ENCODE data around the gene HSD17B2.

Gene HSD17B2

GRCh38 chr16:82146556-82146955, 111.5 kb downstream of the HSD17B2 start:
- H3K27ac ChIP-seq (ENCODE audit: low read depth, low read length) = no peak overlapping the region
- no peaks in the 10 kb centered on the region for H3K79me1 ChIP-seq (ENCODE audit: low read length)
- H4K12ac ChIP-seq (ENCODE audit: low read depth, low read length) = no peak overlapping the region
- DNase-seq = no peak
- no CpG with 5 or more reads among the region's 3 CpGs for WGBS (ENCODE audit: extremely low coverage, insufficient coverage, insufficient read length)
- no peak overlapping the region for H3K4ac ChIP-seq (ENCODE audit: low read depth, low read length)
- no peaks in the 10 kb centered on the region for H3K79me2 ChIP-seq (ENCODE audit: control insufficient read depth, insufficient read depth, low read length, poor library complexity)
- H3K9me3 ChIP-seq (ENCODE audit: insufficient read depth, low read depth, low read length) = no peaks in the 10 kb centered on the region
- no peak overlapping the region for H2BK5ac ChIP-seq (ENCODE audit: low read depth, low read length, poor library complexity)
- no peak overlapping the region for H3K18ac ChIP-seq (ENCODE audit: low read length)
- no peak overlapping the region for H3K4me2 ChIP-seq (ENCODE audit: low read length)
- no peak overlapping the region for H3K23ac ChIP-seq (ENCODE audit: low read length)
- H2AFZ ChIP-seq (ENCODE audit: insufficient read depth, low read length, poor library complexity) = no peak overlapping the region
- no peak overlapping the region for H2BK120ac ChIP-seq (ENCODE audit: insufficient read depth, low read length, poor library complexity)
- no peak overlapping the region for H4K91ac ChIP-seq (ENCODE audit: low read depth, low read length)
- H3K27me3 ChIP-seq (ENCODE audit: insufficient read depth, low read length) = no peaks in the 10 kb centered on the region
- H2BK12ac ChIP-seq (ENCODE audit: low read length) = no peak overlapping the region
- H3K4me1 ChIP-seq (ENCODE audit: control insufficient read depth in 1 of 2, insufficient read depth in 2 of 2, low read length in 2 of 2) = no peaks in the 10 kb centered on the region
- no peak overlapping the region for H3K14ac ChIP-seq (ENCODE audit: low read length)
- H2AK5ac ChIP-seq (ENCODE audit: low read length) = no peak overlapping the region
- H3K4me3 ChIP-seq (ENCODE audit: low read depth, low read length) = no peak overlapping the region
- peaks cover 5 to 17% of the 10 kb centered on the region in 2 experiments for H3K36me3 ChIP-seq (ENCODE audit: control insufficient read depth in 1 of 2, insufficient read depth in 2 of 2, low read length in 2 of 2)
- no peak overlapping the region for H4K8ac ChIP-seq (ENCODE audit: low read depth, low read length)
- no peak overlapping the region for H3K9ac ChIP-seq (ENCODE audit: low read length)

- Histone ChIP-seq H3K14ac (ENCODE audit: low read length) (no peak overlapping the region), H2BK120ac (ENCODE audit: insufficient read depth, low read length, poor library complexity) (no peak overlapping the region), H3K36me3 (ENCODE audit: control insufficient read depth in 1 of 2, insufficient read depth in 2 of 2, low read length in 2 of 2) (peaks cover 5 to 17% of the 10 kb centered on the region in 2 experiments), H3K79me1 (ENCODE audit: low read length) (no peaks in the 10 kb centered on the region), H3K27ac (ENCODE audit: low read depth, low read length) (no peak overlapping the region), H3K4me1 (ENCODE audit: control insufficient read depth in 1 of 2, insufficient read depth in 2 of 2, low read length in 2 of 2) (no peaks in the 10 kb centered on the region), H2AK5ac (ENCODE audit: low read length) (no peak overlapping the region), H3K79me2 (ENCODE audit: control insufficient read depth, insufficient read depth, low read length, poor library complexity) (no peaks in the 10 kb centered on the region), H3K9me3 (ENCODE audit: insufficient read depth, low read depth, low read length) (no peaks in the 10 kb centered on the region), H3K9ac (ENCODE audit: low read length) (no peak overlapping the region), H4K91ac (ENCODE audit: low read depth, low read length) (no peak overlapping the region), H3K18ac (ENCODE audit: low read length) (no peak overlapping the region), H3K4me3 (ENCODE audit: low read depth, low read length) (no peak overlapping the region), H3K4ac (ENCODE audit: low read depth, low read length) (no peak overlapping the region), H2BK5ac (ENCODE audit: low read depth, low read length, poor library complexity) (no peak overlapping the region), H4K8ac (ENCODE audit: low read depth, low read length) (no peak overlapping the region), H4K12ac (ENCODE audit: low read depth, low read length) (no peak overlapping the region), H2BK12ac (ENCODE audit: low read length) (no peak overlapping the region), H2AFZ (ENCODE audit: insufficient read depth, low read length, poor library complexity) (no peak overlapping the region), H3K27me3 (ENCODE audit: insufficient read depth, low read length) (no peaks in the 10 kb centered on the region), H3K4me2 (ENCODE audit: low read length) (no peak overlapping the region), H3K23ac (ENCODE audit: low read length) (peak overlapping the region; percentile 37)
- no peak for DNase-seq
- no CpG with 5 or more reads among the region's 5 CpGs for WGBS (ENCODE audit: extremely low coverage, insufficient coverage, insufficient read length)
These were observed 111.9 kb downstream of the HSD17B2 start for GRCh38 chr16:82146957-82147356.

GRCh38 chr16:82147546-82147945, 112.5 kb downstream of the HSD17B2 start:
- Histone ChIP-seq H3K79me2 (ENCODE audit: control insufficient read depth, insufficient read depth, low read length, poor library complexity) (no peaks in the 10 kb centered on the region), H2BK12ac (ENCODE audit: low read length) (no peak overlapping the region), H3K9me3 (ENCODE audit: insufficient read depth, low read depth, low read length) (no peaks in the 10 kb centered on the region), H3K36me3 (ENCODE audit: control insufficient read depth in 1 of 2, insufficient read depth in 2 of 2, low read length in 2 of 2) (peaks cover 5 to 18% of the 10 kb centered on the region in 2 experiments), H3K79me1 (ENCODE audit: low read length) (no peaks in the 10 kb centered on the region), H3K18ac (ENCODE audit: low read length) (no peak overlapping the region), H2BK5ac (ENCODE audit: low read depth, low read length, poor library complexity) (no peak overlapping the region), H3K4ac (ENCODE audit: low read depth, low read length) (no peak overlapping the region), H3K4me3 (ENCODE audit: low read depth, low read length) (no peak overlapping the region), H2BK120ac (ENCODE audit: insufficient read depth, low read length, poor library complexity) (no peak overlapping the region), H4K91ac (ENCODE audit: low read depth, low read length) (no peak overlapping the region), H3K14ac (ENCODE audit: low read length) (no peak overlapping the region), H3K9ac (ENCODE audit: low read length) (no peak overlapping the region), H3K4me2 (ENCODE audit: low read length) (no peak overlapping the region), H3K27ac (ENCODE audit: low read depth, low read length) (no peak overlapping the region), H4K12ac (ENCODE audit: low read depth, low read length) (no peak overlapping the region), H3K4me1 (ENCODE audit: control insufficient read depth in 1 of 2, insufficient read depth in 2 of 2, low read length in 2 of 2) (peaks cover 2 to 3% of the 10 kb centered on the region in 2 experiments), H3K27me3 (ENCODE audit: insufficient read depth, low read length) (no peaks in the 10 kb centered on the region), H2AFZ (ENCODE audit: insufficient read depth, low read length, poor library complexity) (no peak overlapping the region), H2AK5ac (ENCODE audit: low read length) (no peak overlapping the region), H4K8ac (ENCODE audit: low read depth, low read length) (no peak overlapping the region), H3K23ac (ENCODE audit: low read length) (no peak overlapping the region)
- DNase-seq = no peak
- WGBS (ENCODE audit: extremely low coverage, insufficient coverage, insufficient read length) = no CpG with 5 or more reads among the region's 5 CpGs
